Endothelial cell of umbilical vein (primary cell): ENCODE results near the gene EPB41L1. TPM values are rescaled to one million over a fixed set of nuclear protein-coding genes. Genes with fewer than 3 reads are reported as not detected.

Source experiments
- BruUV-seq: library from RNA; stranded (reverse); fragments of 400-500 nt; replicated peaks from 2 replicates; lab custom pipeline; 2021; lab: Mats Ljungman, UMichigan
- CTCF ChIA-PET: fragments of 300-600, 350-600 bp; sonication (Branson Sonifier 250); formaldehyde crosslinking; loops from one replicate; lab custom pipeline; 2021; ENCODE audit warnings: antibody characterized with exemption, inconsistent platforms; lab: Charles Lee
- POLR2A ChIA-PET: fragments of 300-600, 350-600 bp; sonication (Branson Sonifier 250); formaldehyde crosslinking; loops from one replicate; lab custom pipeline; 2021; ENCODE audit warnings: antibody characterized with exemption, inconsistent platforms; lab: Charles Lee
- DNase-seq: peaks from one replicate; pipeline ENCODE4 v3.0.0-alpha.2; 2011; ENCODE audit warnings: low read depth, low spot score
- FAIRE-seq: peaks from 2 replicates; lab custom pipeline; 2011; peaks lifted over from hg19 to GRCh38; lab: Jason Lieb, UNC
- H2AFZ ChIP-seq: 2 replicates; pipeline ENCODE4 v1.6.0; 2012; ENCODE audit warnings: low read depth, low read length, control low read depth, inconsistent platforms
- H3K27ac ChIP-seq: 2 replicates; pipeline ENCODE4 v1.5.1; 2011; ENCODE audit warnings: low read depth, mild to moderate bottlenecking, control low read depth, low read length, moderate library complexity; ENCODE audit not compliant: insufficient read depth
- H3K27me3 ChIP-seq, 2 experiments: 2 replicates each; pipeline versions ENCODE4 v1.6.0 to v1.6.1; 2011; ENCODE audit warnings: low read length in 2 of 2, mixed read lengths in 1 of 2; ENCODE audit not compliant: control insufficient read depth in 2 of 2, insufficient read depth in 2 of 2
- H3K36me3 ChIP-seq, 2 experiments: 2 replicates in 1 of 2; 3 replicates in 1 of 2; pipeline ENCODE4 v1.5.1; 2011; ENCODE audit warnings: low read length in 2 of 2, mild to moderate bottlenecking in 1 of 2, moderate library complexity in 1 of 2; ENCODE audit not compliant: control insufficient read depth in 2 of 2, insufficient read depth in 2 of 2; ENCODE audit errors: extremely low read depth in 1 of 2
- H3K4me1 ChIP-seq: 3 replicates; pipeline ENCODE4 v1.5.1; 2011; ENCODE audit warnings: mild to moderate bottlenecking, low read length; ENCODE audit not compliant: control insufficient read depth, insufficient read depth; ENCODE audit errors: extremely low read depth
- H3K4me2 ChIP-seq: 2 replicates; pipeline ENCODE4 v1.6.1; 2011; ENCODE audit warnings: low read length, control low read depth, mixed read lengths; ENCODE audit not compliant: insufficient read depth
- H3K4me3 ChIP-seq, 3 experiments: fragments of 200-600 bp in 1 of 3; sonication (generic), shearing (Covaris generic) in 1 of 3; replicated peaks in 1 of 3; 2 replicates each; pipeline ENCODE4 v1.5.1; 2011 to 2016; ENCODE audit warnings: control low read depth in 3 of 3, low read length in 3 of 3, mild to moderate bottlenecking in 2 of 3, inconsistent platforms in 1 of 3, low read depth in 1 of 3, moderate library complexity in 1 of 3; ENCODE audit not compliant: insufficient read depth in 1 of 3
- H3K79me2 ChIP-seq: 2 replicates; pipeline ENCODE4 v1.6.0; 2012; ENCODE audit warnings: low read length, inconsistent platforms; ENCODE audit not compliant: control insufficient read depth, insufficient read depth
- H3K9ac ChIP-seq: replicated peaks from 2 replicates; pipeline ENCODE3; 2011; ENCODE audit warnings: low read length, control low read depth; ENCODE audit not compliant: insufficient read depth; ENCODE audit errors: extremely low read depth
- H3K9me1 ChIP-seq: replicated peaks from 3 replicates; pipeline ENCODE4 v1.6.0; 2011; ENCODE audit warnings: mild to moderate bottlenecking, low read length; ENCODE audit not compliant: control insufficient read depth, insufficient read depth; ENCODE audit errors: extremely low read depth
- H3K9me3 ChIP-seq: replicated peaks from 2 replicates; pipeline ENCODE4 v1.5.1; 2012; ENCODE audit warnings: low read length, inconsistent platforms; ENCODE audit not compliant: control insufficient read depth, insufficient read depth
- H4K20me1 ChIP-seq: replicated peaks from 2 replicates; pipeline ENCODE3; 2011; ENCODE audit warnings: mild to moderate bottlenecking, low read length; ENCODE audit not compliant: control insufficient read depth, insufficient read depth; ENCODE audit errors: extremely low read depth
- EZH2 ChIP-seq: IDR thresholded peaks from 2 replicates; pipeline ENCODE4 v1.6.1; 2012; ENCODE audit warnings: borderline replicate concordance, low read depth, mild to moderate bottlenecking, moderate library complexity, low read length, inconsistent platforms; ENCODE audit not compliant: severe bottlenecking
- FOS ChIP-seq: IDR thresholded peaks from 2 replicates; pipeline ENCODE4 v1.6.1; 2011; ENCODE audit warnings: mild to moderate bottlenecking, low read length, moderate library complexity, borderline replicate concordance; ENCODE audit not compliant: insufficient read depth
- GATA2 ChIP-seq: IDR thresholded peaks from 2 replicates; pipeline ENCODE4 v1.7.0; 2011; ENCODE audit warnings: low read depth, mild to moderate bottlenecking, moderate library complexity, mixed read lengths, low read length; ENCODE audit not compliant: insufficient read length, insufficient read depth
- JUN ChIP-seq: IDR thresholded peaks from 2 replicates; pipeline ENCODE4 v1.6.1; 2011; ENCODE audit warnings: borderline replicate concordance, low read depth; ENCODE audit not compliant: insufficient read length, insufficient read depth
- MYC ChIP-seq: IDR thresholded peaks from one replicate; pipeline ENCODE4 v1.6.1; 2011; ENCODE audit warnings: mild to moderate bottlenecking, low read depth, low read length
- POLR2A ChIP-seq: IDR thresholded peaks from 2 replicates; pipeline ENCODE4 v1.6.1; 2012; ENCODE audit warnings: low read depth, mild to moderate bottlenecking, control low read depth, low read length
- POLR2AphosphoS5 ChIP-seq: IDR thresholded peaks from 2 replicates; pipeline ENCODE4 v1.6.1; 2012; ENCODE audit warnings: low read depth, mild to moderate bottlenecking, control low read depth, low read length, moderate library complexity; ENCODE audit not compliant: insufficient read depth
- dilution Hi-C: fragments of 300-500 bp; cut with MboI; formaldehyde crosslinking; loops from one replicate; pipeline ENCODE4 v1.15.0; 2019; ENCODE audit warnings: low sequenced_read_pairs; ENCODE audit not compliant: extremely low pct_ligation_motif_present
- intact Hi-C: fragments of 100-400 bp; cut with micrococcal nuclease; formaldehyde crosslinking; loops from one replicate; pipeline ENCODE4 v1.10.0; 2022
- polyA plus RNA-seq, 4 experiments: library from polyadenylated mRNA; depleted of rRNA in 3 of 4; stranded (reverse) in 3 of 4; unstranded in 1 of 4; fragments of >200 nt; gene quantifications; 2 replicates each; pipeline versions ENCODE4 v1.2.1 to v1.2.3, GENCODE V29; 2011 to 2012; ENCODE audit warnings: missing spikeins in 1 of 4
- total RNA-seq: library from RNA; stranded (reverse); gene quantifications from 2 replicates; pipeline ENCODE4 v1.2.3, GENCODE V29; 2021
- TF ChIP-seq, protein P1 (sequence below), 2 donors: IDR thresholded peaks; 1 replicate in 1 of 2; 2 replicates in 1 of 2; pipeline ENCODE4 v1.5.1; 2011; ENCODE audit warnings: low read length in 2 of 2, mild to moderate bottlenecking in 2 of 2, moderate library complexity in 2 of 2, control low read depth in 1 of 2, inconsistent platforms in 1 of 2, low read depth in 1 of 2; ENCODE audit not compliant: insufficient read depth in 1 of 2; ENCODE audit errors: extremely low read depth in 1 of 2
- TF ChIP-seq, protein P2 (sequence below): IDR thresholded peaks from 2 replicates; pipeline ENCODE4 v1.6.1; 2011; ENCODE audit not compliant: insufficient read depth, insufficient read length

EPB41L1 gene
- total and polyA plus RNA-seq, 2 donors (not counting 3 experiments of a cell fraction or from before 2014, with no cell fraction given), result 6.1 to 12.2 TPM

DNA sequence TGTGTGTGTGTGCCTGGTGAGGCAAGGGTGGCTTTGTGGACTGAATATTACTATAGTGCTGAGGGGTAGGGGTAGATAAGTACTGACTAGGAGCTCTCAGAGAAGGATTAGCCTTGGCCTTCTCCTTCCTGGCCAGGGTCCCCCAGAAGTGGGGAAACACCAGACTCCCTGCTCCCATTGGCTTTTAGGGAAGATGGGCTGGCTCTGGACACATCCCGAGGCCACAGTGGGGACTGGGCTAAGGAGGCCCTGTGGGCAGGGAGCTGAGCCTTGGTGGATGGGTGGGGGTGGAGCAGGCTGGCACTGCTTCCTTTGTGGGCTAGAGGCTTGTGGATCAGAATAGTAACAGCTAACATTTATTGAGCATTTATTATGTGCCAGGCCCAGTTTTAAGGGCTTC lies 3.1 kb downstream of the EPB41L1 start:
- no TSS peak for BruUV-seq
- Histone ChIP-seq H3K4me1 (peaks cover 5% of the 10 kb centered on the region), H3K4me2 (no peak overlapping the region), H3K27me3 (no peaks in the 10 kb centered on the region), H3K79me2 (no peaks in the 10 kb centered on the region), H3K9me3 (no peaks in the 10 kb centered on the region), H3K9ac (no peak overlapping the region), H3K27ac (no peak overlapping the region), H3K4me3 (no peak overlapping the region), H3K36me3 (no peaks in the 10 kb centered on the region), H3K9me1 (no peaks in the 10 kb centered on the region), H4K20me1 (no peaks in the 10 kb centered on the region), H2AFZ (no peak overlapping the region)
- TF ChIP-seq, protein P1, sequence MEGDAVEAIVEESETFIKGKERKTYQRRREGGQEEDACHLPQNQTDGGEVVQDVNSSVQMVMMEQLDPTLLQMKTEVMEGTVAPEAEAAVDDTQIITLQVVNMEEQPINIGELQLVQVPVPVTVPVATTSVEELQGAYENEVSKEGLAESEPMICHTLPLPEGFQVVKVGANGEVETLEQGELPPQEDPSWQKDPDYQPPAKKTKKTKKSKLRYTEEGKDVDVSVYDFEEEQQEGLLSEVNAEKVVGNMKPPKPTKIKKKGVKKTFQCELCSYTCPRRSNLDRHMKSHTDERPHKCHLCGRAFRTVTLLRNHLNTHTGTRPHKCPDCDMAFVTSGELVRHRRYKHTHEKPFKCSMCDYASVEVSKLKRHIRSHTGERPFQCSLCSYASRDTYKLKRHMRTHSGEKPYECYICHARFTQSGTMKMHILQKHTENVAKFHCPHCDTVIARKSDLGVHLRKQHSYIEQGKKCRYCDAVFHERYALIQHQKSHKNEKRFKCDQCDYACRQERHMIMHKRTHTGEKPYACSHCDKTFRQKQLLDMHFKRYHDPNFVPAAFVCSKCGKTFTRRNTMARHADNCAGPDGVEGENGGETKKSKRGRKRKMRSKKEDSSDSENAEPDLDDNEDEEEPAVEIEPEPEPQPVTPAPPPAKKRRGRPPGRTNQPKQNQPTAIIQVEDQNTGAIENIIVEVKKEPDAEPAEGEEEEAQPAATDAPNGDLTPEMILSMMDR (IDR thresholded peaks at IDR 0.05; ENCODE audit: extremely low read depth in 1 of 2, insufficient read depth in 1 of 2, low read depth in 1 of 2, low read length in 2 of 2), result no peak
- TF ChIP-seq JUN, result no peak
- intact Hi-C loops (no loop called here), dilution Hi-C loops (no loop called here)
- no peak for FAIRE-seq
- DNase-seq, result no peak
- ChIA-PET POLR2A (no interaction called here), CTCF (interaction anchor here (0.6 to 9.5 kb wide), 8 partner anchors 10 to 282 kb away, joined by 3 to 197 read pairs (median 4); no protein-coding TSS in a partner anchor)

DNA sequence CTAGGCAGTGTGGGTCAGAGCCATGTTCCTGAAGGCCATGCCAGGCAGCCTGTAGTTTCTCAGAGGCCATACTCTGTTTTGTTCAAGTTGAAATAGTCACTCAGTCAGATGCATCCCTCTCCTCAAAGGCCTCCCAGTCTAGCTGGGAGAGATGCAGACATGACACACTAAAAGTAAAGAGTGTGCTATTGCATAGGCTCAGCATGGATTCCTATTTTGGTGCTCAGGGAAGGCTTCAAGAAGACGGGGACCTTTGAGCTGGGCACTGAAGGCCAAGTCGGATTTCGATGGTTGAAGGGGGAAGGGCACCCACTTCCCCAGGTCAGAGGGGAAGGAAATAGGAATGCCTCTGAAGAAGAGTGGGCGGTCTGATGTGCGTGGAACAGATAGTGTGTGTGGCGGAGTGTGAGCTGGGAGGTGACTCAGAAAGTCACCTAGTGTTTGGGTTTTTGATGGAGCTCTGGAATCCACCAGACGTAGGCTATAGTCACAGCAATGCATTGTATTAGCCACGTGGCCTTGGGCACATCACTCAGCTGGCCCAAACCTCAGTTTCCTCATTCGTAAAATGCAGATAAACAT lies 3.7 kb downstream of the EPB41L1 start:
- TF ChIP-seq GATA2 (no peak), JUN (no peak), EZH2 (no peak), POLR2A (no peak), MYC (no peak), FOS (no peak), POLR2AphosphoS5 (no peak)
- TF ChIP-seq, protein P2, sequence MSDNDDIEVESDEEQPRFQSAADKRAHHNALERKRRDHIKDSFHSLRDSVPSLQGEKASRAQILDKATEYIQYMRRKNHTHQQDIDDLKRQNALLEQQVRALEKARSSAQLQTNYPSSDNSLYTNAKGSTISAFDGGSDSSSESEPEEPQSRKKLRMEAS, result no peak
- TF ChIP-seq, protein P1 (IDR thresholded peaks at IDR 0.05; ENCODE audit: extremely low read depth in 1 of 2, insufficient read depth in 1 of 2, low read depth in 1 of 2, low read length in 2 of 2), result no peak

More for the DNA sequence above, 3.7 kb downstream of the EPB41L1 start:
- intact Hi-C loops (no loop called here), dilution Hi-C loops (no loop called here)
- FAIRE-seq (no peak), DNase-seq (no peak)
- H3K4me3 ChIP-seq, result no peak overlapping the region
- H3K4me1 ChIP-seq, result peaks cover 5% of the 10 kb centered on the region
- CTCF ChIA-PET, result interaction anchor here (0.6 to 9.5 kb wide), 8 partner anchors 9 to 281 kb away, joined by 3 to 197 read pairs (median 4); no protein-coding TSS in a partner anchor
- no peak overlapping the region for H3K9ac ChIP-seq
- H4K20me1 ChIP-seq, result no peaks in the 10 kb centered on the region
- H3K36me3 ChIP-seq, result no peaks in the 10 kb centered on the region
- H3K27me3 ChIP-seq, result no peaks in the 10 kb centered on the region
- no peaks in the 10 kb centered on the region for H3K9me1 ChIP-seq
- BruUV-seq, result no TSS peak
- H3K9me3 ChIP-seq, result no peaks in the 10 kb centered on the region
- H3K4me2 ChIP-seq, result no peak overlapping the region
- no peaks in the 10 kb centered on the region for H3K79me2 ChIP-seq
- no peak overlapping the region for H2AFZ ChIP-seq
- no peak overlapping the region for H3K27ac ChIP-seq
- POLR2A ChIA-PET, result no interaction called here
